NK-92 (cell line): ENCODE results near the gene OPRL1.

Source experiments
- DNase-seq: peaks from one replicate; lab custom pipeline; 2025; ENCODE audit not compliant: unreplicated experiment; lab: John Stamatoyannopoulos, UW

Gene OPRL1

GRCh38 chr20:64080013-64080812 lies at the start of gene OPRL1:
Gene OPRL1 (plus strand): TSS chr20:64080082. CDS start chr20:64092721, 12,639 bp downstream.
- DNase-seq = no peak

- DNase-seq = no peak
These were observed 49.3 kb upstream of the OPRL1 start for GRCh38 chr20:64030371-64031134.

GRCh38 chr20:64031822-64032314 lies 48.0 kb upstream of the OPRL1 start:
- DNase-seq = no peak

GRCh38 chr20:64032706-64033624 lies 46.9 kb upstream of the OPRL1 start:
- DNase-seq = no peak

DNA sequence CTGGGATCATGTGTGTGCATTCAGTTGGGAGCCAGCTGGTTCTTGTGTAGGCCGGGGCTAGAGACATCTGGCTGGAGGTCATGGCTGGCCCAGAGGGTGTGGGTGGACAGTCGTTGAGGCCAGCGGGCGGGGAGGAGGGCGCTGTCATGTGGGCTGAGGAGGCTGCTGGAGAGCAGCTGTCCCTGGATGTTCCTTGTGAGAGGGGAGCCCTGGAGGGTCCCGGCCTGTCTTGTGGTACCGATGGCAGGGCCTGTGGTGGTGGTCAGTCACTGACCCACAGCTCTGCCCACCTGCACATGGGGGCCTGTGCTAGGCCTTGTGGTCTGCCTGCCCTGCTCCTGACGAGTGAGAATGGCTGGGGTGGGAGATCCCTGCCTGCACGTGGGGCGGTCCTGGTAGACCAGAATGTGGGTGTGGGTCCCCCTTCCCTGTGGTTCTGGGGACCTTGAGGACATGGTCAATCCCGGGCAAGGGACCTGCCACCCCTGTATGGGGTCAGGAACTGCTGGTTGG lies 45.8 kb upstream of the OPRL1 start:
- DNase-seq = no peak

DNA sequence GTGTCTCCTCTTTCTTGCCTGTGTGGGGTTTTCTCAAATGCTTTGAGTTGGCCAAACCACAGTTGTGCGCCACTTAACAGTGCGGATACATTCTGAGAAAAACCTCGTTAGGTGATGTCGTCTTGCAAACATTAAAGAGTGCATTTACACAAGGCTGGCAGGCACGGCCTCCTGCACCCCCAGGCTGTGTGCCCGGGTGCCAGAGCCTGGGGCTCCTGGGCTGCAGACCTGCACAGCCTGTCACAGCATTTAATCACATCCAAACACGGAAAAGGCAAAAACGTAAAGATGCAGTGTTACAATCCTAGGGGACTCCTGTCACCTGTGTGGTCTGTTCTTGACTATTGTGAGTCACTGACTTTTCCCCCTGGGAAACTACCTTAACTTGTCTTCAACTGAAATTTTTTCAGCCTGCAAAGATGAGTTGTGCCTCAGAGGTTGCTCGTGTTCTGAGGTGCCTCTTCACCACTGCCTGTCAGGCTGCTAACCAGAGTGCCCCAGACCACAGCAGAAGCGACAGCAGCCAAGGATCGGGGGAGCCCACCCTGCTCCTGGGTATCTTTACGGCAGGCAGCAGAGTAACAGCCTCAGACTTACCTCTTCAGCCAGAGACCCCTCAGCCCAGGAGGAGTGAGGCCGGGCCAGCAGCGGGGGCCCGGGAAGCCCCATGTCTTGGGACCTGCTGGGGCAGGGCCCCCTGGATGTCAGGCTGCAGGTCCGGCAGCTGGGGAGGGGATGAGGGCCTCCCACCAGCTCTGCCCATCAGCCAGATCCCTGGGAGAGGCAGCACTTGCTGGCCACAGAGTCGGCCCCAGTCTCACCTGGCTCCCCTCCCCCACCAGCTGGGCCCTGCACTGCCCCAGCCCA lies 44.6 kb upstream of the OPRL1 start:
- no peak for DNase-seq

- no peak for DNase-seq
These were observed 43.9 kb upstream of the OPRL1 start, which contains the start of gene C20orf204 for GRCh38 chr20:64035933-64036345. Gene C20orf204 (plus strand): TSS chr20:64036182. CDS start chr20:64036324, 142 bp downstream.

DNA sequence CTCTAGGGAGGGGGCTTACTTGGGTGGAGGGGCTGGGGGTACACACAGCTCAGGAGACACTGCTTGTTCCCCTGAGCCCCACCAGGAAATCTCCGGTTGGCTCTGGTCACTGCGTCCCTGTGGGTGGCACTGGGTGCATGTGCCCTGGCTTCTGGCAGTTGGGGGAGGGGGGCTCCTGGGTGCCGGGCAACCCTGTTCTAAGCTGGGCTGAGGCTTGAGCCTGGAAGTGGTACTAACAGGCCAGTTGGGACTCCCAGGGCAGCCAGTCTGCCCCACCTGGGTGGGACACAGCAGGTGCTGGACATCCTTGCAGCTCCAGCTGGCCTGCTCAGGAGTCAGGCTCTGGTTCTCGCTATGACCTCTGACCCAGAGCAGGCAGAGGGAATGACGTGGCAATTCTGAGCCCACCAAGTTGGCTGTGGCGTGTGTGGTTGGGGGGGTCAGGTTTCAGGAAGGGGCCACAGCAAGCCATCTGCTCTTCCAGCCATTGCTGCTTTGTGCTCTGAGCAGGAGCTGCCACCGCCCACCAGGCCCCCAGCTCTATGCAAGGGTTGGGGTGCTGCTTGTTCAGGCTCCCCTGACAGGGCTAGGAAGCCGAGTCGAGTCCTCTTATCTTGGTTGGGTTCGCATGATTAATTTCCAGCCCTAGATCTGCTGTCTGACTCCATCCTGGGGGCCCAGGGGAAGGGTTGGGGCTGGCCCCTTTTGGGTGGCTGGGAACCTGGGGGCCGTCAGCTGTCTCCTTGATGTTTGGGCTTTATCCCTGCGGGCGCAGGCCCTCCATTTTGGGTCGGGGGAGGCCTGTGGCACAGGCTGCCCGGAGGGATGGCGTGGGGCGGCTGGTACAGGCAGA lies 43.3 kb upstream of the OPRL1 start:
- no peak for DNase-seq

GRCh38 chr20:64037199-64037497 lies 42.7 kb upstream of the OPRL1 start:
- DNase-seq = no peak

DNA sequence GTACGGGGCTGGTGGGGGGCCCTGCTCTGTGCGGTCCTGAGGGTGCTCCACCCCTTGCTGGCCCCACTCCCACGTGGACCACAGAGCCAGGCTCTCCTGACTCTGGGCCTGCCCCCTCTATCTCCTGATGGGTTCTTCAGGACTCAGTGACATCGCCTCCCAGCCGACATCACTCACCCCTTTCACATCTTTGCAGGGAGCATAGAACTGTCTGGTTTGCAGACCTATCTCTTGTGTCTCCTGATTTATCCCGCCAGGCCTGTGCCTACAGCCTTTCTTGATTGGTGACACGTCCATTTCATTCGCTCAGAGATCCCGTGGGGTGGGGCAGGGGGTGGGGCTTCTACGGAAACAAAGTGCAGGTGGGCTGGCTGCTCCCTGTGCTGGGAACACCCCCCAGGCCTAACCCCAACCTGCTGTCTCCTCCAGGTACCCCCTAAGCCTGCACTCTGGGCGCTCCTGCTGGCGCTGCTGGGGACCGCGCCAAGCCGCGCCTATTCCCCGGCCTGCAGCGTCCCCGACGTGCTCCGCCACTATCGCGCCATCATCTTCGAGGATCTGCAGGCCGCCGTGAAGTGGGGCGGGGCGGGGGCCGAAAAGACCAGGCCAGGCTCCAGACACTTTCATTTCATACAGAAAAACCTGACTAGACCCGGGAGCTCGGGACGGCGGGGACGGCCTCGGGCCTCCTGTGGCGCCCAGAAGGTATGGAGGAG lies 42.2 kb upstream of the OPRL1 start:
- no peak for DNase-seq

DNA sequence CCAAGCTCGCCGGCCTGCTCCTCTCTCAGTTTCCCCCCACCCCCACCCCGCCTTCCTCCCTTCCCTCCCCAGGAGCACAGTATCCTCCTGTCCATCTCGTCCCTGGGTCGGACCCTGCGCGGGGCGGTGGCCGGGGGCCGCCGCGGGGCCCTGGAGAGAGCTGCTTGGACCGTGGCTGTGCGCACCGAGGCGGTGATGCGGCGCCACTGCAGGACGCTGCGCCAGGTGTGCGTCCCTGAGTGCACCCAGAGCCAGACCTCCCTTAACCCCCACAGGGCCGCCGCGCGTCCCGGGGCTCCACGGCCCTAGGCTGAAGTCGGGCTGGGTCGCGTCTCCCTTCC lies 41.7 kb upstream of the OPRL1 start:
- no peak for DNase-seq

DNA sequence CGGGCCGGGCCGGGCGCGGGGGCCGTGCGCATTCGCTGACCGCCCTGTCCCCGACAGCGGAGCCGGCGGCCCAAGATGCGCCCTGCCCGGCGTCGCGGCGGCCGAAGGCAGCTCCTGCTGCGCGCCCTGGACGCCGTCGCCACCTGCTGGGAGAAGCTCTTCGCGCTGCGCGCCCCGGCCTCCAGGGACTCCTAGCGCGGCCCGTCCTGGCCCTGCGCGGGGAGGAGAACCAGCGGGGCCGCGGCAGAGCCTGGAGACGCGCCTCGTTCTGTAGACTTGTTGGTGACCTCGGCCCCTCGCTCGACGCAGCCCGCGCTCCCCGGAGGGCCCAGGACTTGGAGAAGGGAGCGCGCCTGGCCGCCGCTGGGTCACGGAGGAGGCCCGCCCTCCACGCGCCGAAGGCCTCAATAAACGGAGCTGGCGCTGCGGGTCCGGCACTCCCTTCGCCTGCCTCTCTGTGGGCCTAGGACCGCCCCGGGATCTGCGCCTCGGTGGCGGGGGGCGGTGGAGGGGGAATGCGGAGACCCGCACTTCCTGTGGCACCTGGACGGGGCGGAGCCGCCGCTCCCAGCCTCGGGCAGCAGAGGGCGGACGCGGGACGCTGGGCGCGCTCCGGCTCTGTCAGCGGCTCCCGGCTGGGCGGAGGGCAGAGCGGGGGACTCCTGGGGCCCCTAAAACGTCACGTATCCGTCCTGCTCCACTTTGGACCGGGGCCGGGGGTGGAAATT lies 41.2 kb upstream of the OPRL1 start:
- no peak for DNase-seq

DNA sequence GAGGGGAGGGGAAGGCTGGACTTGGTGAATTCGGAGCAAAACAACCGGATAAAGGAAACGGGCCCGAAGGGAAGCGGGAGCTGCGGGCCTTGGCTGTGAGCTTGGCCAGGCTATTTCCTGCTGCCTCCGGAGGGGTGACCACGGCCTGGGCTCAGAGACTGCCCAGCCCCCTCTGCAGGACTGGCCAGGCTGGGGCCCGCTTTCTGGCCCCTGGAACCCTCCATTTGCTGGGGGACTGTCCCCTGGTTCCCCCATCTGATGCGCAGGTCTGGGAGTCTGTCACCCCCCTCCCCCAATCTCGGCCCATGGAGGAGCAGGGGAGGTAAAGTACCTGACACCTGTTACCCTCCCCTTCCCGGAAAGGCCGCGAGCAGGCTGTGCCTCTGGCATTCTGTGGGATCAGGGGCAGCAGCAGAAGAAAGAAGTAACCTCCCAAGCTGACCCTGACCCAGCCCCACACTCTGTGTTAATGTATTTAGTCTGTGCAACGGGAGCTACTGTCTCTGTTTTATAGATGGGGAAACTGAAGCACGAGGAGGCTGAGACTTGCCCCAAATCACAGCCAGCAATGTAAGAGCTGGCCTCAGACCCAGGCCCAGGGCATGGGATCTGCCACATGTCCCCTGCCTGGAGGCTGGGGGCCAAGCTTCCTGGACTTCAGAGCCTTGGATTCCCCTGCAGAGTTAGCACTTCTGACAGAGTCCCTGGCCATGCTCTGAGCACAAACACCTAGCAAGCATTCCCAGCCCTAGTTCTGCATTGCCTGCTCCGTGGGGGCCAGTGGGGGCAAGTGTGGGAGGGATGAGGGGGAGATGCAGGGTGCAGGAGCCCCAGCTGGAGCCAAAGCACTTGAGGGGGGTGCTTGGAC lies 40.4 kb upstream of the OPRL1 start:
- DNase-seq = no peak

DNA sequence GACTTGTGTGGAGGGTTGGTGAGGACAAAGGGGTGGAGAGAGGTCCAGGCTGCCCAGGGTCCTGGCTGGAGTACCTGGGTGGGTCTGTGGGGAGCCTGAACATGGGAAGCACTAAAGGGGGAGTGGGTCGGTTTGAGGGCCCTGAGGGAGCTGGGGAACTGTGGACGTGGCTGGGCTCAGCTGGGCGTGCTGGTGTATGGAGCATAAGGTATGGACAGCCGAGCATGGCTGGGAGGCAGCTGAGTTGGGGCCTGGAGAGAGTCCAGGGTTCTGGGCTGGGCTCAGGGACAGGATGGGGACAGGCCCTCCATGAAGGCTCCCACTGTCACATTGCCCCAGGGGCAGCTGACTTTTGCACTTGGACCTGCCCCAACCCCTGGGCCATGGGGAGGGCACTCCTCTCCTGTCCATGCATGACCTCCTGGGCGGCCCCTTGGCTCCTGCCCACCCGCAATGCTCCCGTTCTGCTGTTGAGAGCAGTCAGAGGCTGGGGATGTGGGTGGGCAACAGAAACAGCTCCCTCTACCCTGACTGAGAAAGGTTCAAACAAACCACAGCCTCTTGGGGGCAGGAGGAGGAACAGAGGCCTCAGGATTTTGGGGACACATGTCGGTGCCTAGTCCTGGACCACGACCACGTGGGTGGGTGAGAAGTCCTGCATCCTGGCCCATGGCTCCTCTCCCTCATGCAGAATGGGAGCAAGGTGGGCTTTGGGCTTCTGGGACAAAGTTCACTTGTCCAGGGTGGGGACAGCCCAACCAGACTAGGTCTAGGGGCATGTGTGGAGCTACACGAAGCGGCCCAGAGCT lies 39.4 kb upstream of the OPRL1 start:
- DNase-seq = no peak

DNA sequence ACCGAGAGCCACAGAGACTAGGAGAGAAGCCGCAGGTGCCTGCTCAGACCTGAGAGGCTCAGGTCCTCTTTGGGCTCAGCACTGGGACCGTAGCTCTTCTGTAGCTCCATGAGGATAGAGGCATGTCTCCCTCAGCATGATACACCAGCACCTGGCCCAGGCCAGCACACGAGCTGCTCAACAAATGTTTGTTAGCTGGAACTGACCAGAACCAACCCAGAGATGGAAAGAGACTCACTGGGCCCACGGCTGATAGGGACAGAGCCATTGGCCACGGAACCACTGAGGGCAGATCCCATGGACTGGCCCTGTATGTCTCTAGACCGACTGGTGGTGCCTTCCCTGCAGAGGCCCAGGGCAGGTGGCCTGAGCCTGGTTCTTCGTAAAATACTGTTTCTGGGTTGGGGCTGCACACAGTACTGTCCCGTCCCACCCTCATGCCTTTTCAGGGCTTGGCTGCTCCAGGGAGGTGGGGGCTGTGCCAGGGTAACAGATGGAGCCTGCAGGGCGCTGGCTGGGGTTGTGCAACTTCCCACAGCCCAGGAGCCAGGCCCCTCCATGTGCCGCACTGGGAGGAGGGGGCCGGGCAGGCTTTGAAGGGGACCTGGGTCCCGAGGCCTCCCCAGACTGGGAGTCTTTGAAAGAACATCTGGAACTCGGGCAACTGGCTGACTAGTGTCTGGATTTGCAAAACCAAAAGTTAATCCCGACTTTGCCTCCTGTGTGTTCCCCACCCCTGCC lies 38.7 kb upstream of the OPRL1 start:
- no peak for DNase-seq

DNA sequence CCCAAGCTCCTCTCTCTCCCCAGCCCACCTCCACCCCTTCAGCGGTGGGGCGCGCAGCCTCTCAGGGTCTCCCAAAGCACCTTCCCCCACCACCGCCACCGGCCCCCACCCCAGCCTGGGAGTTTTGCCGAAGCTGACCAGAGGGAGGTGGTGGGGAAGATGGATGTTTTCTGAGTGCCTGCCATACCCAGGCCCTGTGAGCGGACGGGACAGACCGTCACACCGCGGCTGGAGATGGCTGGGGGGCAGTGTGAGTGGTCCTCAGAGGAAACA lies 38.2 kb upstream of the OPRL1 start:
- no peak for DNase-seq
